OCI-M2 (cell line): Measurements from ENCODE around the gene UQCR11.

Source experiments
- DNase-seq: peaks from one replicate; lab custom pipeline; 2025; ENCODE audit not compliant: unreplicated experiment; lab: John Stamatoyannopoulos, UW

UQCR11 gene

DNA sequence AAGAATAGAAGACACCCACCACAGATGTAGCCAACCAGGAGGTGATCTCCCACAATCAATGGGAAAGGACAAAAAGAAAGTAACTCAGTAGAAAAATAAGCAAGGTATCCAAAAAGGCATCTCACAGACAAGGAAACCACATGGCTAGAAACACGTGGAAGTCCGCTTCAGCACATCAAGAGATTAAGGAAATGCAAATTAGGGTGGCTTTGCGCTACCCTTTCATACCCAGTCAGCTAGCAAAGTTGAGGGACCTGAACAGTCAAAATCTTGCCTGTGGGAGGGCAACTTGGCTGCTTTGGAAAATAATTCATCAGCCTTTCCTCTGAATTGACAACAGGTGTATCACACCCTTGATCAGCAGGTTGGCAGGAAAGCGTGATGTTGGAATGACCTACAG is 11.6 kb upstream of the UQCR11 start:
- DNase-seq: no peak

DNA sequence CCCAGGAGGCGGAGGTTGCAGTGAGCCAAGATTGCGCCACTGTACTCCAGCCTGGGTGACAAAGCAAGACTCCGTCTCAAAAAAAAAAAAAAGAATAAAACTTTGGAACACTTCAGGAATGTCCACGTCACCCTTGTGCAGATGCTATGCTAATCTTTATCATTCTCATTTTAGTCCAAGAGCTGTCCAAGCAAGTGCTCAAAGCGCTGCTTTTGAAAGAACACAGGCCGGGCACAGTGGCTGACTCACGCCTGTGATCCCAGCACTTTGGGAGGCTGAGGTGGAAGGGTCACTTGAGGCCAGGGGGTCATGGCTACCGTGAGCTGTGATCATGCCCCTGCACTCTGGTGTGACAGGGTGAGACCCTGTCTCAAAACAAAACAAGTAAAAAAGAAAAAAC is 11.1 kb upstream of the UQCR11 start:
- DNase-seq: no peak

DNA sequence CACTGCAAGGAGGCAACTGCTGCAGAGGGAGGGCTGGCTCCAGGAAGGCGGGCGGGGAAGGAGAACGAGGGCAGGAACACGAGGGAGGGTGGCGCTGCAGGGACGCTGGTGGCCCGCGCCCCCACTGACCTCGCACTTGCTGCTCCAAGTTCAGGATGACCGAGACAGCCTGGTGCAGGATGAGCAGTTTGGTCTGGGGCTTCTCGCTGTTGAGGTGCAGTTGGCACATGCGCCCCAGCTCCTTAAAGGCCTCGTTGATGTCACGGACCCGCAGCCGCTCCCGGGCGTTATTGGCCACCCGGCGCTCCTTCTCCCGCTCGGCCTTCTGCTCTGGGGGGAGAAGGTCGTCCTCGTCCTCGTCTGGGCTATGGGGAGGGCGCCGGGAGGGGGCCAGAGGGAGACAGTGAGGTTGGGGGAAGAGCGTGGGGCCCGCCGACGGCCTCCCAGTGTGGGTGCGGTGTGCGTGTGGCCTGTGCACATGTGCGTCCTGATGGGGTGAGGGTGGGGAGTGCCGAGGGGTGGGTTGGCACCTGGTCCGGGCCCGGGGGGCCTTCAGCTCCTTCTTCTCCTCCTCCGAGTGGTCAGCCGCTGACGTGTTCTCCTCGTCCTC is 10.0 kb upstream of the UQCR11 start:
- no peak for DNase-seq

DNA sequence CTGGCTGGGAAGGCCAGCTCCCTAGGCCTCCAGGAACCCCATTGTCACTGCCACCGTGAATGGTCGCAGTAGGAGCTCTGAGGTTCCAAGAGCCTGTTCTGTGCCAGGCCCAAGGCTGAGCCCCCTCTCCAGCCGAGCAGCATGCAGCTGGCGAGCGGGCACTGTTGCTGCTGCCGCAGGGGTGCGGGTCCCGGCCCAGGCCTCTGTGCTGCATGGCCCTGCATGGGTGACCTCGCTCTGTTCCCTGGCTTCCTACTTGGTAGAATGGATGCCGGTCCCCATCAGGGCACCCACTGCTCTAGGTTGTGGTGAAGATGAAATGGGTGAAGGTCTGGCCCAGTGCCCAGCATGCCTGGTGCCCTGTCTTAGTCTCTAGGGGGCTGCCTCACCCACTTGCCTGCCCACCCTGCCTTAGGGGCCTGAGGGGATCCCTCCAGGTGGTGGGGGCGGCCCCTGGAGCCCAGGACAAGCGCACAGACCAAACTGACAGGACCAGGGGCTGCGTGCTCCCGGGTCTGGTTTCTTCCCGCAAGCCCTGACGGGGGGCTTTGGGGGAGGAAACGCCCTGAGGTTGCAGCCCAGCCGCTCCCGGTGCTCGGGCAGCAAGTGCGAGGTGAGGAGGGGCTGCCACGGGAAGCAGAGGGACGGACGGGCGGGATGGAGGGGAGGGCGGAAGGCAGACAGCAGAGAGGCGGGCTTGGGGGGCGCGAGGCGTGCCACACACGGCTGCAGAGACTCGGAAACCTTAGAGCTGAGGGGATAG is 8.7 kb upstream of the UQCR11 start:
- no peak for DNase-seq

DNA sequence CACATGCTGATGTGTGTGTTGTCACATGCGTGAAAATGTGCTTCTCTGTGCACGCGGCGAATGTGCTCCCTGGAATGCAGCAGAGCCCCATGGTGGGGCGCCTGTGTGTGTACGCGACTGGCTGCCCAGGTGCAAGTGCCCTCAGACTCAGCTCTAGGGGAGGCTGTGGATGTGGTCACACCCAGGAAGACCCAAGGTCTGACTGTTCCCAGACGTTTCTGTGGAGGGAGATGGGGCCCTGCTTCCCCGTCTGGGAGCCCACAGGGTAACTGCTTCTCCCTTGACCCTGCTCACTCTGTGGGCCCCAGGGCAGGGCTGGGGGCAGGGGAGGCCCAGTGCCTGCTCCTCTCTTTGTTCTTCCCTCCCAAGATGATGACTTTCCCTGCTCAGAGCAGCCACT is 7.9 kb upstream of the UQCR11 start:
- DNase-seq: no peak

DNA sequence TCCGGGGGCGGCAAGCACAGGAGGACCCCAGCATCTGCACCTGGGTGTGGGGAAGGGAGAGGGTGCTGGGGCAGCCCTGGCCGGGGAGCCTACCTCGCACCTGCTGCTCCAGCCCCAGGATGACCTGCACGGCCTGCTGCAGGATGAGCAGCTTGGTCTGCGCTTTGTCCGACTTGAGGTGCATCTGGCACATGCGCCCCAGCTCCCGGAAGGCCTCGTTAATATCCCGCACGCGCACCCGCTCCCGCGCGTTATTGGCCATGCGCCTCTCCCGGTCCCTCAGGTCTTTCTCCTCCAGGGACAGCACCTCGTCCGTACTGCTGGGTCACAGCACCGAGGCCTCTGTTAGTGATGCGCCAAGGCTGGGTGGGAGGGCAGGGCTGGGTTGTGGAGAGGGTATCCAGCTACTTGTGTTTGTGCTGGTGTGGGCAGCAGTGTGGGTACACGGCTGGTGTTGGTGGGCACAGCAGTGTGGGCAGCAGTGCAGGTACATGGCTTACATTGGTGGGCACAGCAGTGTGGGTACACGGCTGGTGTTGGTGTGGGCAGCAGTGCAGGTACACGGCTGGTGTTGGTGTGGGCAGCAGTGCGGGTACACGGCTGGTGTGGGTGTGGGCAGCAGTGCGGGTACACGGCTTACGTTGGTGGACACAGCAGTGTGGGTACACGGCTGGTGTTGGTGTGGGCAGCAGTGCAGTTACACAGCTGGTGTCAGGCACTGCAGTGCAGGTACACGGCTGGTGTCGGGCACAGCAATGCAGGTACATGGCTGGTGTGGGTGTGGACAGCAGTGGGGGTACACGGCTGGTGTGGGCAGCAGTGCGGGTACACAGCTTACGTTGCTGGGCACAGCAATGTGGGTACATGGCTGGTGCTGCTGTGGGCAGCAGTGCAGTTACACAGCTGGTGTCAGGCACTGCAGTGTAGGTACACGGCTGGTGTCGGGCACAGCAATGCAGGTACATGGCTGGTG is 7.1 kb upstream of the UQCR11 start:
- DNase-seq: no peak

DNA sequence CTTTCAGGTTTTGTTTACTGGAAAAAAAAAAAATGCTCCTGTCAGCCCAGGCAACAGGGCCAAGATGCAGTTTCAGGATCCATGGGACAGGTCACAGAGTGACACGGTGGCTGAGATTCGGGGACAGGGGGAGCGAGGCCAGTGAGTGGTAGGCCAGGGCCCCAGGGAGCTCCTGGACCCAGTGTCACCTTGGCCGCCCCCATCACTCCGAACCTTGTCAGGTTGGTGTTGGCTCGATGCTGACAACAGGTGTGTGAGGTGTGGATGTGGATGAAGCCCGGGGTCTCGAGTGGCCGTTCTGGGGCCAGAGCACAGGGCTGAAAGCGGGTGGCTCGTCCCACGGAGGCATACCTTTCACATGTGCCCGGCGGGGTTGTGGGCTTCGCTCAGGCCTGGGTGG is 6.1 kb upstream of the UQCR11 start:
- no peak for DNase-seq

DNA sequence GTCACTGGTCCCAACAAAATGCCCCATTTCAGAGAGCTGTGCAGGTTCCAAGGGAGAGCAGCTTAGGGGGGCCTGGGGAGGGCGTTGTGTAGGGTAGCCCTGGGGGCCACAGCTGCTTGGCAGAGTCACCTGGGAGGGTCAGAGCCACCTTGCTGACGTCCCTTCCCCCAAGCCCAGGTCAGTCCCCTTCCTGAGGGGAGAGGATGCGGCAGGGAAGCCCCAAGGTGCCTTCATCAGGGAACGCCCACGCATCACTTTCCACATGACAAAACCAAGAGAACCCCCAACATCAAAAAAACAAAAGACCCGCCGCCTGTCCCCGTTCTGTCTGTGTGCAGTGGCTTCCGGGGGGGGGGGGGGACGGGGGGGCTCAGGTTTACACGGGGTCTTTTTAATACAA is 5.3 kb upstream of the UQCR11 start:
- DNase-seq: no peak

DNA sequence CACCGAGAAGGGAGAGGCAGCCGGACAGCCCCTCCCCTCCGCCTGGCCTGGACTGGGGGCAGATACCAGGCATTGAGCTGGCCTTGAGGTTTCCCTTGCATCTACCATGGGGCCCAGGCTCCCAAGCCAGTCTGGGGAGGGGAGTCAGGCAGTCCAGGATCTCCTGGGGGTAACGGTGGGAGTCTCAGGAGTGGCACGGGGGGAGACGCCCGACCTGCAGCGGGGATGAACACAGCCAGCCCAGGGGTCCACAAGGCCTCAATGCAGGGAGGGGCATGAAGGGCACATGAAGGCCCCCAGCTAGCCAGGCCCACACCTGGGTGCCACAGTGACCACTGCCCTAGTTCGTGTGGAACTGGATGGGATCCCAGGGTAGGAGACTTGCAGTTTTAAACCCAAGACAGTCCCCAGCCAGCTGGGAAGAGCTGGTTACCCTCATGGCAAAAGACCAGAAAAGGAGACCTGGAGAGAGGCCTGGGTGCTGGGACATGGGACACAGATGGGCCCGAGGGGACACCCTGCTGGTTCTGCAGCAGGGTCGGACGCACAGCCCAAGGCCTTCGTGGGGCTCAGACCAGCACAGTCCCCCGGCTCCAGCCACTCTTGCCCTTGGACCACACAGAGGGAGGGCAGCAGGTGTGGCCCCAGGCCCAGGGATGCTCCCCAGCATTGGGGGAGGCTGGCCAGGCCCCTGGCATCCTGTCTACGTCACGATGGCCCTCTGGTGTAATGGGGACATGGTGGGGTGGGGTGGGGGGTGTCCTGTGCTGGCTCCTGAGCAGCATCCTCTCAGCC is 4.6 kb upstream of the UQCR11 start:
- DNase-seq: no peak

DNA sequence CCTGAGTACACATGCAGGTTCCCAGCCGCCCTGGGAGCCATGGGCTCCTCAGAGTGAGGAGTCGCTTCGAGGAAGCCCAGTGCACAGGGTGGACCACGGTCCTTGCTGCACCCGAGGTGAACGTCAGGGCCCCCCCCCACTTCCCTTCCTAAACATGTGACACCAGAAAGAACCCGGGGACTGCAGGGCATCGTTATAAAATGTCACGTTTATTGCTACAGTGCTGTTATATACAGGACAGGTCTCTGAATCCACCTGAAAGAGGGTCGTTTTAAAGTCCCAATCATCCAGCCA is 3.8 kb upstream of the UQCR11 start:
- no peak for DNase-seq

DNA sequence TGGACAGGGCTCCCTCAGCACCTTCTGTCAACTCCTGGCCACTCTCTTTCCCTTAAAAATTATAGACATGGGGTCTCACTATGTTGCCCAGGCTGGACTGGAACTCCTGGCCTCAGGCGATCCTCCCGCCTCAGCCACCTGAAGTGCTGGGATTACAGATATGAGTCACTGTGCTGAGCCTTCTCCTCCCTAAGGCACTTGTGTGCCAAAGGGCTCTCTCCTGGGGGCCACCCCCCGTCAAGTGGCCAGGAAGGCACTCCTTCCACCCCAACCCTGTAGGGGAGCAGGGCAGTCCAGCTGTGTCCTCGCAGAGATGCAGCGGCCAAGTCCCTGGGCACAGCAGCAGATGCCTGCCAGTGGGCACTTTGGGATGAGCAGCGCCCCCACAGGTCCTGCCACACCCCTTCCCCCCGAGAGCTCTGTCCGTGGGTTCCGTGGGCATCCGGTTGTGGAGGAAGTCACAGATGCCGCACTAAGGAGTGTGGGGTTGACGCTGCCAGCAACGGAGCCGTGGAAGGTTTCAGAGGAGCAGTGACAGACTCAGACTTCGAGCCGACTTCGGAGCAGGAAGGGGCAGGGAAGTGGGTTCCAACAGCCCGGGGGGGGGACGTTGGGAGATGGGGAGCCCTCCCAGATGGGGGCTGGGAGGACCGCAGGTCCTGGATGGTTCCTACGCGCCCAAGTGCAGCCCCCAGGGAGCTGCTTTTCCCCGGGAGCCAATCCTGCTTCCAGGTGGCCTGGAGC is 3.3 kb upstream of the UQCR11 start:
- DNase-seq: no peak

DNA sequence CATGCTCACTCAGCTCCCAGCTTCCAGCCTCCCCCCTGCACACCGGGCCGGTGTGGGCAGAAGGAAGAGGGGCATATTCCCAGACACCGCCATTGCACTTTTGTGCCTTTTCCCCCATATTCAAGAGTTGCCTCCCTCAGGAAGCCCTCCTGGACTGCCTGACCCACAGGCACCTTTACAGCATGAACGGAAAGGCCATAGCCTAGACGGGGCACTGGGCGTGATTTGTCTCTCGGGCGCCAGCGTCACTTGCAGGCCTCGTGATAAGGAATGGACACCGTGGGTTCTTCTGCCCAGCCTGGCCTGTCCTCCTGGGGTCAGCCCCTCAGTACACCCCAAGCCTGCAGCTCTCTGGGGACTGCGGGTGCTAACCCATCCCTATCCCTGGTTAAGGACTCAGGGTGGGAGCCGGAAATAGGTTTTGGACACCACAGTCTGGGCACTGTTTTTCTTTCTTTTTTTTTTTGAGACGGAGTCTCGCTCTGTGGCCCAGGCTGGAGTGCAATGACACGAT is 933 bp upstream of the UQCR11 start:
- DNase-seq: no peak

DNA sequence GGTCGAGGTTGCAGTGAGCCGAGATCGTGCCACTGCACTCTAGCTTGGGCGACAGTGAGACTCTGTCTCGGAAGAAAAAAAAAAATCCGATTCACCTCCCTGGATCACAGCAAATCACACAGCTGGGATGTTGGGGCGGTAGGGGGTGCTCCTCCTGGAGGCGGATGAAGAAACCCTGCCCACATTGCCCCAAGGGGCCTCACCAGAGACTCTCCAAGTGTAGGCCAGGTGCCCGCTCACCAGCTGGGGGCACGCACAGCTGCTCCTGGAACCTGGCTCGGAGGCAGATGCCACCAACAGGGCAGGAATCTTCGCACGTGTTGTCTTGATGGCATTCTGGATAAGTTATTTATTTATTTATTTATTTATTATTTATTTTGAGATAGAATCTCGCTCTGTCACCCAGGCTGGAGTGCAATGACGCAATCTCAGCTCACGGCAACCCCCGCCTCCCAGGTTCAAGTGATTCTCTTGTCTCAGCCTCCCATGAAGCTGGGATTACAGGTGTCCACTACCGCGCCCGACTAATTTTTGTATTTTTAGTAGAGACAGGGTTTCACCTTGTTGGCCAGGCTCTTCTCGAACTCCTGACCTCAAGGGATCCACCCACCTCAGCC is 3.1 kb downstream of the UQCR11 start:
- no peak for DNase-seq

DNA sequence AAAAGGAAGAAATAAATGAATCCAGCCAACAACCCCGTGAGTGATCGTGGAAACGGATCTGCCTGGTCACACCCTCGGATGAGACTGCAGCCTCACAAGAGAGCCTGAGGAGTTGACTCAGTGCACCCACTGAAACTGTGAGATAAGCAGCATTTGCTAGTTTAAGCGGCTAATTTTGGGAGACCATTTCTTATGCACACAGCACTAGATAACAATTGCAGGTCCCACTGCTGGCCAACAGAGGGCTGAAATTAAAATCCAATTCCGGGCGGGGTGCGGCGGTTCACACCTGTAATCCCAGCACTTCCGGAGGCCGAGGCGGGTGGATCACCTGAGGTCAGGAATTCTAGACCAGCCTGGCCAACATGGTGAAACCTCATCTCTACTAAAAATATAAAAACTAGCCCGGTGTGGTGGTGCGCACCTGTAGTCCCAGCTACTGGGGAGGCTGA is 3.6 kb downstream of the UQCR11 start:
- DNase-seq: no peak

DNA sequence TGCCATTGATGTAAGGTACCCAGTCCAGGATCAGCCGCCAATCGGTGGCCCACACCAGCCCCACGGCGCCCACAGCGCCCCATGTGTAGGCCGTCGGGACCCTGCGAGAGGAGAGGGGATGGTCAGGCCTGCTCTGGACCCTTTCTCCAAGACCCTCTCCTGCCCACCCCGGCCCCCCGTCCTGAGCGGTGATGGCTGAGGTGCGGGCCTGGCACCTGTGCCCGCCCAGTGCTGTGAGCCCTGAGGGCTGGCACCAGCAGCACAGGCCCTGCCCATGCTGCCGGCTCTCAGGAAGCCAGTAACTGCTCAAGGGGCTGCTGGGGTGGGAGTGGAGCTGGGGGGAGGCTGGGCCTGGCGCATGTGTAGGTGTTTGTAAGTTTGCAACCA is 5.8 kb downstream of the UQCR11 start:
- DNase-seq: no peak

DNA sequence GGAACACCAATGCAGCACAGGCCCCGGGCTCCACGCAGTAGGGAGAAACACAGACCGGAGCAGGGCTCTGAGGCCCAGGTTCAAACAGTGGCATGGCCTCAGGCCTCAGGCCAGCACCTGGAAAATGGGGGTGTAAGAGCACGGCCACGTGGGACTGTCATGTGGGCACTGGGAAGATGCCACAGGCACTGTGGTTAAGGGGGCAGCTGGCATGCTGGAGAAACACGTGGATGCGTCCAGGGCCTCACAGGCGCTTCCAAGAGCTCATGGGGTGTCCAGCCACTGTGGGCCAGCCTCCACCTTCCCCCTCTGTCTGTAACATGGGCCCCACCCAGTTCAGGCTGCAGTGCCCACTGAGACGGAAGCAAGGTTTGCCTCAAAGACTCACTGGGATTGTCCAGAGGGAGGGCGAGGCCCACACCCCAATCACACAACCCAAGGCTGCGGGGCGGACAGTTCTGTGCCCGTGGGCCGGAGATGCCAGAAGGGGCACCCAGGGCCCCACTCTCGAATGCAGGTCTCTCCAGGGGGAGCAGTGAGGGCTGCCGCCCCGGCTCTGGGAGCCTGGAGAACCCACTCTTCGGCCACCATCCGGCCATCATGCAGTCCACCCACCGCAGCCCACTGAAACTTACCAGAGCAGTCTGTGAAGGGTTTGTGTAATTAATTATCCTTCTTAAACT is 6.3 kb downstream of the UQCR11 start:
- DNase-seq: no peak

DNA sequence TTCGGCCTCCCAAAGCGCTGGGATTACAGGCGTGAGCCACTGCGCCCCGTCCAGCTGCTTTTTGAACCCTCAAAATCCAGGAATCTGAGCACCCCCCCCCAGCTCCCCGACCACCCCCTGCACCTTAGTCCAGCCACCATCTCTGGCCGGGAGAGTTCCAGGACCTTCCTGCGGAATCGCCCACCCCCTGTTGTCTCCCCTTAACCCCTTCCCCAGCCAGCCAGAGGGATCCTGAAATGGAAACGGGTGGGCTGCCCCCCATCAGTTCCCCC is 11.8 kb downstream of the UQCR11 start:
- DNase-seq: no peak

DNA sequence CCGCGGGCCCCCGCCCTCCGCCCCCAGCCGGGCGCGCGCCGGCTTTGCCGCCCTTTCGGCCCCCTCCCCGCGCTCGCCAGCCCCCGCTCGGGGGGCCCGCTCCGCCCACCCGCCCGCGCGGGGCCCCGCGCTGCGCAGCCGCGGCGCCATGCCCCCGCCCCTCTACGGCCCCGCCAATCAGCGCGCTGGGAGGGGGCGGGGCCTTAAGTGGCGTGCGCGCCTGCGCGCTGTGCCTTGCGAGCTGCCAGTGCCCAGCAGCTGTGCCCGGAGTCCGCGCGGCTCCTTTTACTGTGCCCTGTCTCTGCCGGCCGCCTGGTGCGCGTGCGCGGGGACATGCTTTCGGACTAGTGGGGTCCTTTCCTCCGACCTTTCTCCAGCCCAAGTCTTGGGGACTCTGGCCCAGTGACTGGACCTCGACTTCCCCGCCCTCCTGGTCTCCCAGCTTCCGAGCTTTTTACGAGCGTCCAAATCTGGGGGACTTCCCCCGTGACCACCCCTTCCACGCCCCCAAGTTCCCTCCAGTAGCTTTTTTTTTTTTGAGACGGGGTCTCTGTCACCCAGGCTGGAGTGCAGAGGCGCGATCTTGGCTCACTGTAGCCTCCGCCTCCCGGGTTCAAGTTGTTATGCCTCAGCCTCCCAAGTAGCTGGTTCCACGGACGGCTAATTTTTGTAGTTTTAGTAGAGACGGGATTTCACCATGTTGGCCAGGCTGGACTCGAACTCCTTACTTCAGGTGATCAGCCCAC is 12.3 kb downstream of the UQCR11 start, which contains the start of gene MBD3:
TSS of gene MBD3 (minus strand) at position 111 of the 746 bp plus-strand sequence. CDS start 234 bp downstream, outside the sequence.
- peak; percentile 44 for DNase-seq
